Breast epithelium (tissue), 3 donors: ENCODE data around the gene ZNF507.

Experiments used
- POLR2A ChIP-seq: fragments of 450-650 bp; IDR thresholded peaks from one replicate; pipeline ENCODE4 v1.6.1; 2016; ENCODE audit warnings: antibody characterized with exemption, mild to moderate bottlenecking, moderate library complexity
- TF ChIP-seq, protein P1 (sequence below), 3 donors: fragments of 450-650 bp; IDR thresholded peaks; one replicate each; pipeline ENCODE4 v1.5.1; 2016 to 2017; ENCODE audit warnings: antibody characterized with exemption in 3 of 3, mild to moderate bottlenecking in 3 of 3, moderate library complexity in 3 of 3

GRCh38 chr19:32336259-32337083 is 8.9 kb upstream of the ZNF507 start:
- TF ChIP-seq POLR2A: no peak
- TF ChIP-seq, protein P1, sequence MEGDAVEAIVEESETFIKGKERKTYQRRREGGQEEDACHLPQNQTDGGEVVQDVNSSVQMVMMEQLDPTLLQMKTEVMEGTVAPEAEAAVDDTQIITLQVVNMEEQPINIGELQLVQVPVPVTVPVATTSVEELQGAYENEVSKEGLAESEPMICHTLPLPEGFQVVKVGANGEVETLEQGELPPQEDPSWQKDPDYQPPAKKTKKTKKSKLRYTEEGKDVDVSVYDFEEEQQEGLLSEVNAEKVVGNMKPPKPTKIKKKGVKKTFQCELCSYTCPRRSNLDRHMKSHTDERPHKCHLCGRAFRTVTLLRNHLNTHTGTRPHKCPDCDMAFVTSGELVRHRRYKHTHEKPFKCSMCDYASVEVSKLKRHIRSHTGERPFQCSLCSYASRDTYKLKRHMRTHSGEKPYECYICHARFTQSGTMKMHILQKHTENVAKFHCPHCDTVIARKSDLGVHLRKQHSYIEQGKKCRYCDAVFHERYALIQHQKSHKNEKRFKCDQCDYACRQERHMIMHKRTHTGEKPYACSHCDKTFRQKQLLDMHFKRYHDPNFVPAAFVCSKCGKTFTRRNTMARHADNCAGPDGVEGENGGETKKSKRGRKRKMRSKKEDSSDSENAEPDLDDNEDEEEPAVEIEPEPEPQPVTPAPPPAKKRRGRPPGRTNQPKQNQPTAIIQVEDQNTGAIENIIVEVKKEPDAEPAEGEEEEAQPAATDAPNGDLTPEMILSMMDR (IDR thresholded peaks at IDR 0.05): no peak
